Measurements from ENCODE around the gene SNRNP25.

The SNRNP25 gene

DNA sequence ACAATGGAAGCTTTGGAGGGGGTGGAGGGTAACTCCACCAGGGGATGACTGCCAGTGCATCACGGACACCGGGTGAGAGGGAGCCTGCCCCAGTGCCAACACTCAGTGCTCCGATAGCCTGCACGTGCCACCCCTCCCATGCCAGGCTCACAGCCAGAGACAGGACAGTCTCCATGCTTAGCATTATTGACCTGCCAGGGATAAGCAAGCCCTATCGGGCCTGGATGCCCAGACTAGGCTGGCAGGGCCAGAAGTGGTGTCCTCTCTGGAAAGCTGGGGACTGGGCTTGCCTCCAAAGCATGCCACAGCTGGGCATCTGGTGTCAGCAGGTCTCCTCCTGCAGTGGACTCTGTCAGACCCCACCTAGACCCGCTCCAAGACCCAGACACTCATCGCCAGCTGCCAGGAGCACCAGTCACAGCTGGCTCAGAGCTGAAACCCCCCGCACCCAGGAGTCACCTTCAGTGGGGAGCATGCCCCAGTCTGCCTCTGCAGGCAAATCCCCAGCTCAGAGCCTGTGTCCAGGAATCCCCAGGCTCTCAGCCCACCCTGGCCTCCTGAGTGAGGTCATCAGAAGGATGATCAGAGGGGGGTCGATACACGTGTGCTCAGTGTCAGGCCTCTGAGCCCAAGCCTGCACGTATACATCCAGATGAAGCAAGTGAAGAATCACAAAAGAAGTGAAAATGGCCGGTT lies 20.6 kb downstream of the SNRNP25 start:
- intact Hi-C loops (cut with DNase I) = no loop called here
- DNase-seq = peak in 4 of 42 donors; percentile 38 to 50 (median 44)

DNA sequence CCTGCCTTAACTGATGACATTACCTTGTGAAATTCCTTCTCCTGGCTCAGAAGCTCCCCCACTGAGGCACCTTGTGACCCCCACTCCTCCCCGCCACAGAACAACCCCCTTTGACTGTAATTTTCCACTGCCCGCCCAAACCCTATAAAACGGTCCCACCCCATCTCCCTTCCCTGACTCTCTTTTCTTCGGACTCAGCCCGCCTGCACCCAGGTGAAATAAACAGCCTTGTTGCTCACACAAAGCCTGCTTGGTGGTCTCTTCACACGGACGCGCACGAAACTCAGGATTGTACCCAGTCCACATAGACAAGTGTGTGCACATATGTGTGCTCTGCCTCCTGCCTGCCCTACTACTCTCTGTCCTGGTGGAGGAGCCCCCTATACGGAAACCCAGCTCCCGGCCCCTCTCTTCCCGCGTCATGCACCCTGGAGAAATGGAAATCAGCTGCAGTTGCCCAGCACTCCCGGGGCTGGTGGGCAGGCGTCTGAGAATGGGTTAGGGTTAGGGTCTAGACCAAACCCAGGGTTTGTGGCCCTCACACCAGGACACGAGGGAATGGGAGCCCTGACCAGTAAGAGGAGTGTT lies 21.2 kb downstream of the SNRNP25 start:
- no peak for DNase-seq
- intact Hi-C loops (cut with DNase I) = no loop called here

DNA sequence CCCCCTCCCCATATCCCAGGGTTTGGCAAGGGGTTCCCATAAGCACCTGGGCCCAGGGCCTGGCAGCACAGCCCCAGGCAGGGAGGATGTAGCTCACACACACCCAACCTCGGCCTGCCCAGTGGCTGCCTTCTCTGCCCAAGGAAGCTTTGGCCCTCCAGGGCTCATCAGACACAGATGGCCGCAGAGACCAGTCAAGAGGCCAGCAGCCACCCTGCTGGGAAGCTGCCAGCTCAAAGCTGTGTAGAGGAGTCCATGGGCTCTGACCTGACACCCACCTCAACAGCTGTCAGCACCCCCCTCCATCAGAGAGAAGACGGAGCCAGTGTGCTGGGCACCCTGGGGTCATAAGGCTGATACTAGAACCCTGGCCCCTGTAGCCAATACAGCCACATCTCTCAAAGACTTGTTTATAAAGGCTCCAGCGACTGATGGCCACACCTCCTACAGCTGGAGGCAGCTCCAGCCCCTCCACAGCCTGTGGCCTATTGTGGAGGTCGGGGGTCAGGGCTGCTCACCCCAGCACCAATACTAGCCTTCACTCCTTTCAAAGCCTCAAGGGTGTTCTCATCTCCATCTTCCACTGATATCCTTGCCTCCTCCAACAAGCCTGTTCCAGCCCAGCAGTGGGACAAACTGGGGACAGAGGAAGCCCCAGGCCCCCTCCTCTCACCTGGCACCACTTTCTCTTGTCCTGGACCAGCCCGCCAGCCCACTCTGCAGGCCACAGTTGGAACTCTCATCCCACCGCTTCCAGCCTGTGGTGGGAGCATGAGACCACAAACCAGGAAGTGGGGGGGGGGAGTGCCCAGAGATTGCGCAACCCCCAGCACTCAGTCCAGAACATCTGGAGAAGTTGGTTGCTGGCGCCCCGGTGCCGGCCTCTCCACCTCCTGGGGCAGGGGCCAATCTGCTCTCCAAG lies 22.2 kb downstream of the SNRNP25 start:
- peak in 7 of 42 donors; percentile 24 to 56 (median 41) for DNase-seq
- intact Hi-C loops (cut with DNase I) = no loop called here

DNA sequence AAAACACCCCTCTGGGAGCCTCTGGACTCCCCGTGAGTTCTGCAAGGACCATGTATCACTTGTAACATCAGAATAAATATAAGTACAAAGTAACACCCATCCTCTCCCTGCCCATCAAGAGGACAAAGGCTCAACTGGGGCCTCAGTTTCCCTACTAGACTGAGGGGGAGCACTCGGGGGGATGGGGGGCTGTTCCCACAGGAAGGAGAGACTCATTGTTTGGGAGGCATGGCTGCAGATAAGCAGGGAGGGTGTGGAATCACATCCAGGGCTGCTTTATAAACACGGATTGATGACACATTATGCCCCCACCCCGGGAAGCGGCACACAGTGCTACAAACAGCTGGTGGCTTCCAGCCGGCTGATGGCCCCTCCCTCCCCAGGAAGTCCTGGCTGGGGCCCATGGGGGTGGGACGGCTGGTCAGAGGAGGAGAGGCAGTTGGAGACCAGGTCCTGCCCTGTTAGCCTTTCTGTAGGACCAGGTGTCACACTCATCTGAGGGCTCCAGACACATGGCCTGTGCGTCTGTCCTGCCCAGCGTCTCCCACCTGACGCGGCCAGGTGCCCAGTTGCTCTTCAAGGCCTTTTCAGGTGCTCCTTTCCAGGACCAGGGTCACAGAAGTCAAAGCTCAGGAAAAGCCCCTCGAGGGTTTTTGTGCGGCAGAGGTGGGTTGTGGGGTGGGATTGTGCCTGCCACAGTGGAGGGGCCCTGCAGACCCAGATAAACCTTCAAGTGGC lies 23.1 kb downstream of the SNRNP25 start:
- intact Hi-C loops (cut with DNase I) = no loop called here
- peak in 16 of 42 donors; percentile 38 to 73 (median 56) for DNase-seq

DNA sequence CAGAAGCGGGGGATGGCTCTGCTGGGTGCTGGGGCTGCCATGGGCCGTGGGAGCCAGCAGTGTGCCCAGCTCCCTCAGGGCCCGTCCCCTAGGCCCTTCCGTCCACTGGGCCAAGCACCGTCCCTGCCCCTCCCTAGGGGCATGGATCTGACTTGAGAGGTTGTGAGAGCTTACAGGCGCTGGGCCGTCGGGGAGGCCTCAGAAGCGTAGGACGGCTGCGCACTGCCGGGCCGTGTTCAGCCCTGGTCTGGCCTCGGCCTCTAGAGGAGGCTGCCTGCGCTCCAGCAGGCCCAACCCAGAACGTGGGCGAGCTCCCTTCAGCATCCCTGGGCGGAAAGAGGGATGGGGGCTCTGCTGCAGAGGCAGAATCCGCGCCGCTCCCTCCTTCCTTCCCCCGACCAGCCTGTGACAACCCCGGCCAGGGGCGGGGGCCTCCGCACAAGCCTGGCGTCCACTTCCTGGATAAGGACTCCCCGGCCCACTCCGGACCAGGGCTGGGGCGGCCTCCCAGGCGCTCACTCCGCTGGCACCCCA lies 23.7 kb downstream of the SNRNP25 start:
- intact Hi-C loops (cut with DNase I) = no loop called here
- peak in 17 of 42 donors; percentile 28 to 65 (median 44) for DNase-seq

DNA sequence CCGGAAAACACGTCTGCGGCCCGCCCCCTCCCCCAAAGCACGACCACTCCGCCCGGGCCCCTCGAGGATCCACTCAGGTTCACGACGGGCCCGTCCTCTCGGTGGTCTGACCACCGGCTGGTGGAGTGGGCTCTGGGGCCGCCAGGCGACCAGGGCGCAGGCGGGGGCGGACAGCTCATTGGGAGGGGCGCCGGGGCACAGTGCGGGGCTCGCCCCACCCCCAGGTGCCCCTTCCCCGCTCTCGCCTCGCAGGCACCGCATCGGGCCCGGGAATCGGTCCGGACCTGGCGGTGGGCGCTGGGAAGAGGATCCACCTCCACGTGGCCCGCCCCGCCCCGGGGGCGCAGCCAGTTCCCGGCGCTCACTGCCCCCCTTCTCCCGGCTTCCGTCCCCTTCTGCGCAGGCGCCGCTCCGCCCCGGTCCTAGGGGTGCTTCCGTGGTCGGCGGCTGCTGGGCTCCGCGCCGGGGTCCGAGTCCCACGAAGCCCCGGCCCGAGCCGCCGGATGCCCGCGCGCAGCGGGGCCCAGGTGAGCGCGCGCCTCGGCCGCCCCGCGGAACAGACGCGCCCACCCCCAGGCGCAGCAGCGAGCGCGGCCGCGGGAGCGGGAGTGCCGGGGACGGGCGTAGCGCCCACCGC lies 24.3 kb downstream of the SNRNP25 start, which contains the start of gene MPG:
Gene MPG (plus strand): TSS at position 419 of the 637 bp plus-strand sequence. CDS start 85 bp downstream, at position 504.
- DNase-seq = peak; percentile 61 to 95 (median 90)
- intact Hi-C loops (cut with DNase I) = no loop called here

DNA sequence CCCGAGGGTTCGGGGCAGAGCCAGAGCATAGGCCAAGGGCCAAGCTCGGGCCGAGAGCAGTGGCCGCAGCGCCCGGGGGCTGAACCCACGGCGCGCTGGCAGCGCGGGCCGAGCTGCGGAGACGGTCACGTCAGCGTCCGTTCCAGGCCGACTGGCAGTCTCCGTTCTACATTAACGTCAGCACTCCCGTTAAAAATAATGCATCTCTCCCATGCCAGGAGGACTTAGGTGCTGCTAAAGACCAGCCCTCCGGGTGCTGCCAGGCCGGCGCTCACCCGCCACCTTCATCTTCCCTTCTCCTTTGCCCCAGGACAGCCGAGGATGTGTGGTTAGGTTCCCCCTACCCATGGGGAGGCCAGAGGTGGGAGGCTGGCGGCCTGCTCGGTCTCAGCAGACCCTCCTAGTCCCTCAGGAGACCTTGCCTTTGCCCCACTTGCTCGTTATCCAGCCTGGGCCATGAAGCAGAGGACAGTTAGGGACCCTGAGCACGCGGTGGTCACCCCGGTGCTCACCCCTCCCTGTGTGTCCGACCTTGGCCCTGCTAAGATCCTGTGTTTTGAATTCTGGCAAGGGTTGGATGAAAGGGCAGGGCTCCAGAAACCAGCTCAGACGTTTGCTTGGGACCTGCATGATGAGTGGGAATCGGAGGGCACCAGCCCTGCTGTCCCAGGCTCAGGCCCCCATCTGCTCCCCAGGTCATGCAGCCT lies 25.0 kb downstream of the SNRNP25 start:
- intact Hi-C loops (cut with DNase I) = no loop called here
- no peak for DNase-seq

DNA sequence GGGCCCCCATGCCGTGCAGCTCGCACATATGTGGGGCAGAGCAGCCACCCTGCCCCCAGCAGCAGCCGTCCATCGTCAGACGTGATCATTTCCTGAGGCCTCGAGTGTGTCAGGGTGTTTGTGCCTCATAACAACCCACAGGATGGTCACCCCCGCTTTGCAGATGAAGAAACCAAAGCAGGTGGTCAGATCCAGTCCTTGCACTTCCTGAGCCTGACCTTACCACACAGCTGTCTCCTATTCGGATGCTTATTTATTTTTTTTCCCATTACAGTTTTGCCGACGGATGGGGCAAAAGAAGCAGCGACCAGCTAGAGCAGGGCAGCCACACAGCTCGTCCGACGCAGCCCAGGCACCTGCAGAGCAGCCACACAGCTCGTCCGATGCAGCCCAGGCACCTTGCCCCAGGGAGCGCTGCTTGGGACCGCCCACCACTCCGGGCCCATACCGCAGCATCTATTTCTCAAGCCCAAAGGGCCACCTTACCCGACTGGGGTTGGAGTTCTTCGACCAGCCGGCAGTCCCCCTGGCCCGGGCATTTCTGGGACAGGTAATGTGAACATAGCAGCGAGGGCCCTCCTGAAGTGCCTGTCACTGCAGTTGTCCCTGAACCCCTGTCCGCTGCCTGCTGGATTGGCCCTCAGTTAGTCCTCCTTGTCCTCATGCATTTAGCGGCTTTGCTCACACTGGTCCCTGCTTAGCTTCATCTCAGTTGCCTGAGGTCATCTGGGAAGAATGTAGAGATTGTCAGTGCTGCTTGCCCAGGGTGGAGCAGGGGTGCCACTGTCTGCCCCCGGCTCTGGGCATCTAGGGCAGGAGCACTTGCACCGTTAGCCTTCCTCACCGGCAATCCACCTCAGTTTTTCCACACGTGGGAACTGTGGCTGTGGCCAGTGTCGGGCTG lies 25.8 kb downstream of the SNRNP25 start:
- intact Hi-C loops (cut with DNase I) = no loop called here
- no peak for DNase-seq

DNA sequence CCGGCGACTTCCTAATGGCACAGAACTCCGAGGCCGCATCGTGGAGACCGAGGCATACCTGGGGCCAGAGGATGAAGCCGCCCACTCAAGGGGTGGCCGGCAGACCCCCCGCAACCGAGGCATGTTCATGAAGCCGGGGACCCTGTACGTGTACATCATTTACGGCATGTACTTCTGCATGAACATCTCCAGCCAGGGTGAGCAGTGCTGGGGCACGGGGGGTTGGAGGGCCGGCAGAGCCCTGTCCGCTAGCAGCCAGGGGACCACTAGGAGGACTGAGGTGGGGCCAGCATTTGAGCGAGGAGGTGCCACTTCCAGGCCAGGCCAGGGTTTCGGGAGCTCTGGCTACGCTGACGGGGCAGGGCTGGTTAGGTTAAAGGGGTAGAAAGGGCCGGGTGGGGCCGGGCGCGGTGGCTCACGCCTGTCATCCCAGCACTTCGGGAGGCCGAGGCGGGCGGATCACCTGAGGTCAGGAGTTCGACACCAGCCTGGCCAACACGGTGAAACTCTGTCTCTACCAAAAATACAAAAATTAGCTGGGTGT lies 29.5 kb downstream of the SNRNP25 start:
- no peak for DNase-seq
- intact Hi-C loops (cut with DNase I) = no loop called here

DNA sequence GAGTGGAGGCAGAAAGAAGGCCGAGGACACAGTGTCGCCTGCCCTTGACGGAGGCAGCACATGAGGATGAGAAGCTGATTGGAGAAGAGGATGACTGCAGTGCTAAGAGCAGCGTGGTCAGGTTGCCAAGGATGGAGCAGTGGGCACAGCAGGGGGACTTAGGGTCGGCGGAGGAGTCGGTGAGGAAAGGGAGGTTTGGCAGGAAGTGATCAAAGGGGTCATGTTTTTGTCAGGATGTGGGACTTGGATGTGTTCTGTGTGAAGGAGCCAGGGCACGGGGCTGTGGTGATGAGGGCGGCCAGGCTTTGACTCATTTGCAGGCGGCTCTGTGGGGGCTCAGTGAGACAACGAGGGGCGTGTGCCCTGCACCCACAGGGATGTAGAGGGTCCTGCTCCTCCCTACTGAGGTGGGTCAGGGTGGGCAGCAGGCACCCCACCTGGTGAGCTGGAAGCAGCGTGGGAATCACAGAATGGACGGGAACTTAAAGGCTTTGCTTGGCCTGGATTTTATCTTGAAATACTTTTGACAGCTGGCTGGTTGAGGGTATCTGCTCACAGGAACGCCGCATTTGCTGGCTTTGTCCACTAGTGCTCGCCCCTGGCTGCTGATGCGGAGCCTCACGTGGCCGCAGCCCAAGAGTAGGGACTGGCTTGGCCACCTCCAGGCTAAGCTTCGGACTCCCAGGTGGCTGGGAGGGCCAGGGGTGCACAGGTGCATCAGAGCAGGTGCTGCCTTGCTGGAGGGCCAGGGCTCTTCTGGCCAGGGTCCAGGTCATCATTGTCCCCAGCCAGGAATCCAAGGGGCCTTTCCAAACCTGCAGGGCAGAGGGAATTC lies 30.4 kb downstream of the SNRNP25 start:
- intact Hi-C loops (cut with DNase I) = no loop called here
- DNase-seq = no peak

DNA sequence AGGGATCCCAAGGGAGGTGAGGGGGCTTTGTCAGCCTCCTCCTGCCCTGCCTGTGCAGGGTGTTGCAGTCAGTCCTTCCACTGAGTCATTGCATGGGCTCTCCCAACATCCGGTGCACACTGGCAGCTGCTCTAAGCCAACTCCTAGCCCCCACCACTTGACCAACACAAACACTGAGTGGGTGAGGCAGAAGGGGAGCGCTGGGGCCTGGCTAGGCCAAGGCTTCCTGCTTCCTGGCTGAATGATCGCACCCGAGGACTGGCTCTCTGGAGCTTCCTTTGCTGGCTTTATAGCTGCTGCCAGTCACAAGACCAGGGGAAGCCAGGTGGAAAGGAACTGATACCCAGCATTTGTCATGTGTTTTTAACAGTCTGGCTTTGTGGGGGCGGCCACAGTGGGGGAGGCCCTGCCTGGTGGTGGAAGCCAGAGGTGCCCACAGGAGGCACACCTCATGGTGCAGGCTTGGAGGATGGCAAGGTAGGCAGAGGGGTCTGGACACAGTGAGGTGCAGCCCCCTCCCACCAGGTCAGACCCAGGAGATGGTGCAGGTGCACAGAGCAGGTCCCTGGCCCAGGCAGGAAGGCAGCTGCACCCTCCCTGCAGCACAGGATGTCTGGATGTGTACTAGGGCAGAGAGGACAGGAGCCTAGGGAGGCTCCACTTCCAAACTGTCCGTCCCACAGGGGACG lies 31.2 kb downstream of the SNRNP25 start:
- peak in 37 of 42 donors; percentile 49 to 90 (median 69) for DNase-seq
- intact Hi-C loops (cut with DNase I) = no loop called here

DNA sequence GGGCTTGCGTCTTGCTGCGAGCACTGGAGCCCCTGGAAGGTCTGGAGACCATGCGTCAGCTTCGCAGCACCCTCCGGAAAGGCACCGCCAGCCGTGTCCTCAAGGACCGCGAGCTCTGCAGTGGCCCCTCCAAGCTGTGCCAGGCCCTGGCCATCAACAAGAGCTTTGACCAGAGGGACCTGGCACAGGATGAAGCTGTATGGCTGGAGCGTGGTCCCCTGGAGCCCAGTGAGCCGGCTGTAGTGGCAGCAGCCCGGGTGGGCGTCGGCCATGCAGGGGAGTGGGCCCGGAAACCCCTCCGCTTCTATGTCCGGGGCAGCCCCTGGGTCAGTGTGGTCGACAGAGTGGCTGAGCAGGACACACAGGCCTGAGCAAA lies 31.8 kb downstream of the SNRNP25 start:
- DNase-seq = no peak
- intact Hi-C loops (cut with DNase I) = no loop called here

DNA sequence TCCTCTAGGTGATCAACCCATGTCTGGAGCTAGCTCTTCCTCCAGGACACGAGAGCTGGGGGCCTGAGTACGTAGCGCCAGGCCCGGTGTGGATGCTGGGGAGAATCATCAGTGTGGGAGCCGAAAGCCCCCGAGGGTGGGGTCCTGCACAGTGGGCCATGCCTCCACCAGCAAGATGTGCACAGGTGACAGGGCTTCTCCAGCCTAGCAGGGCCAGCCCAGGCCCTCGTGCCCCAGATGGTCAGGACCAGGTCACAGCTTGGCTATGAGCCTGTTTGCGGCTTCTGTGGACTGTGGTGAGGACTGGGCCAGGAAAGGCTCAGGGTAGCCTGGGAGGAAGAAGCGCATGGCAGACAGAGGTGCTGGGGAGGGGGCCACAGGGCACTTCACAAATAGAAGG lies 32.2 kb downstream of the SNRNP25 start:
- no peak for DNase-seq

DNA sequence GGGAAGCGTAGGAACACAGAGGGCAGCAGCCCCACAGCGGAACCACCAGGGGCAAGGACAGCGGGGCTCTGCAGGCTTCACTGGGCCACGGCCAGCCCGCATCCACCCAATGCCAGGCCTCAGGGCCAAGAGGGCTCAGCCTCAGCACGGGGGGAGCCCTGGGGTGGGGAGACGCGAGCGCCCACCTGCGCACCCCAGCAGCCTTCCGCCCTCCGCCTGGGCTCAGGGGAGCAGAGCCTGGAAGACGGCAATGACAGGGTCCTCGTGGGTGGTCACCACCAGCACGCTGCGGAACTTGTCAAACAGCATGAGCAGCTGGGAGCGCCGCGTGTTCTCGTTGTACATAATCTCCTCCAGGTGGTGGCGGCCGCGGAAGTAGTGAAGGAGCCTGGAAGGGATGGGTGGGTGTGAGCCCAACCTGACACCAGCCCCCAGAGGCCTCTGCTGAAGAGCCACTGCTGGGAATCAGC lies 32.9 kb downstream of the SNRNP25 start:
- peak in 35 of 42 donors; percentile 33 to 90 (median 70) for DNase-seq
- intact Hi-C loops (cut with DNase I) = no loop called here

More for the DNA sequence above, 32.2 kb downstream of the SNRNP25 start:
- intact Hi-C loops (cut with DNase I) = no loop called here

DNA sequence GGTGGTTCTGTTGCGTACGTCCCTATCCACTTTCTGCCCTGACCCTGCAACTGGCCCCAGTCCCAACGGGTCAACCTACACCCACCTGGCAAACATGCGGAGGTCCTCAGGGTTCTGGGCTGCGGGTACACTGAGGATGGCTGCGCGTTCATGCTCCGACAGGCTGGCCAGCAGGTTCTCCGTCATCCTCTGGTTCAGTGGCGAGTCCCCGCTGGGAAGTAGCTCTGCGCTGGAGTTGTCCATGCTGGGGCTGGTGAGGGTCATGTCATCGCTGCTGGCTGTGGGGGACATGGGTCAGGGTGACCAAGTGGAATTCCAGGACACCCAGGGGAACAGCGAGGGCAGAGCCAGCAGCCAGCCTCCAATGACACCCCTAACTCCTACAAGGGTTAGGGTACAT lies 35.0 kb downstream of the SNRNP25 start:
- DNase-seq = no peak
- intact Hi-C loops (cut with DNase I) = no loop called here
